Gastroesophageal sphincter (tissue), 4 donors: ENCODE results near the gene MGST2. TPM values are rescaled to one million over a fixed set of nuclear protein-coding genes. Genes with fewer than 3 reads are reported as not detected.

ENCODE experiments used
- ATAC-seq: fragments of 150-250 bp; one replicate; pipeline ENCODE4 v1.9.1; 2016; ENCODE audit warnings: mild to moderate bottlenecking, moderate library complexity
- H3K27ac ChIP-seq, 4 donors: fragments of 200-600 bp; sonication (generic) in 3 of 4; 1 replicate in 3 of 4; 2 replicates in 1 of 4; pipeline ENCODE4 v1.5.1; 2016 to 2019
- H3K27me3 ChIP-seq: fragments of 200-600 bp; sonication (generic); one replicate; pipeline ENCODE4 v1.5.1; 2019
- H3K36me3 ChIP-seq, 2 donors: fragments of 200-600 bp; sonication (generic); one replicate each; pipeline ENCODE4 v1.5.1; 2019; ENCODE audit warnings: control low read depth in 1 of 2
- H3K4me1 ChIP-seq, 3 donors: fragments of 200-600 bp; sonication (generic); 1 replicate in 2 of 3; 2 replicates in 1 of 3; pipeline ENCODE4 v1.5.1; 2016 to 2019; ENCODE audit warnings: control low read depth in 2 of 3
- H3K4me3 ChIP-seq, 2 donors: fragments of 200-600 bp; sonication (generic); one replicate each; pipeline ENCODE4 v1.5.1; 2019; ENCODE audit warnings: mild to moderate bottlenecking in 1 of 2, moderate library complexity in 1 of 2
- H3K9me3 ChIP-seq, 3 donors: fragments of 200-600 bp; sonication (generic); one replicate each; pipeline ENCODE4 v1.5.1; 2017 to 2019; ENCODE audit warnings: control low read depth in 2 of 3
- EP300 ChIP-seq: sonication (generic); formaldehyde crosslinking; IDR thresholded peaks from one replicate; pipeline ENCODE4 v1.6.1; 2017; ENCODE audit warnings: antibody characterized with exemption, mild to moderate bottlenecking
- POLR2A ChIP-seq, 2 donors: fragments of 450-650 bp; IDR thresholded peaks; one replicate each; pipeline ENCODE4 v1.6.1; 2017; ENCODE audit warnings: antibody characterized with exemption in 2 of 2, mild to moderate bottlenecking in 2 of 2, moderate library complexity in 1 of 2
- POLR2AphosphoS5 ChIP-seq: sonication (generic); formaldehyde crosslinking; IDR thresholded peaks from one replicate; pipeline ENCODE4 v1.6.1; 2017; ENCODE audit warnings: antibody characterized with exemption
- WGBS, 2 donors: methylation state at CpG; one replicate each; pipeline ENCODE4 v1.1.5; 2018; ENCODE audit warnings: low coverage in 1 of 2; 5-methylcytosine and 5-hydroxymethylcytosine counted together
- total RNA-seq, 4 donors: library from RNA; depleted of rRNA; stranded (reverse); fragments of >200 nt; gene quantifications; one replicate each; pipeline ENCODE4 v1.1.0, GENCODE V29; 2016
- TF ChIP-seq, protein P1 (sequence below), 4 experiments: fragments of 200-600 bp in 2 of 4; fragments of 450-650 bp in 2 of 4; sonication (generic) in 1 of 4; IDR thresholded peaks; one replicate each; pipeline ENCODE4 v1.5.1; 2017 to 2019; ENCODE audit warnings: antibody characterized with exemption in 4 of 4, mild to moderate bottlenecking in 2 of 4, moderate library complexity in 2 of 4

Gene MGST2
- total RNA-seq, 4 donors from 2014 or later: 26.5 to 53.9 (median 38.5) TPM

GRCh38 chr4:139642364-139642763 lies 23.3 kb upstream of the MGST2 start:
- no peak overlapping the region for H3K4me3 ChIP-seq
- H3K27ac ChIP-seq: no peak overlapping the region
- H3K4me1 ChIP-seq: no peaks in the 10 kb centered on the region
- peaks cover 0 to 12% (median 0%) of the 10 kb centered on the region in 3 donors for H3K9me3 ChIP-seq
- no peaks in the 10 kb centered on the region for H3K27me3 ChIP-seq
- no peak for ATAC-seq
- no peaks in the 10 kb centered on the region for H3K36me3 ChIP-seq
- TF ChIP-seq POLR2A (IDR thresholded peaks at IDR 0.05) (no peak), EP300 (no peak), POLR2AphosphoS5 (no peak)
- TF ChIP-seq, protein P1, sequence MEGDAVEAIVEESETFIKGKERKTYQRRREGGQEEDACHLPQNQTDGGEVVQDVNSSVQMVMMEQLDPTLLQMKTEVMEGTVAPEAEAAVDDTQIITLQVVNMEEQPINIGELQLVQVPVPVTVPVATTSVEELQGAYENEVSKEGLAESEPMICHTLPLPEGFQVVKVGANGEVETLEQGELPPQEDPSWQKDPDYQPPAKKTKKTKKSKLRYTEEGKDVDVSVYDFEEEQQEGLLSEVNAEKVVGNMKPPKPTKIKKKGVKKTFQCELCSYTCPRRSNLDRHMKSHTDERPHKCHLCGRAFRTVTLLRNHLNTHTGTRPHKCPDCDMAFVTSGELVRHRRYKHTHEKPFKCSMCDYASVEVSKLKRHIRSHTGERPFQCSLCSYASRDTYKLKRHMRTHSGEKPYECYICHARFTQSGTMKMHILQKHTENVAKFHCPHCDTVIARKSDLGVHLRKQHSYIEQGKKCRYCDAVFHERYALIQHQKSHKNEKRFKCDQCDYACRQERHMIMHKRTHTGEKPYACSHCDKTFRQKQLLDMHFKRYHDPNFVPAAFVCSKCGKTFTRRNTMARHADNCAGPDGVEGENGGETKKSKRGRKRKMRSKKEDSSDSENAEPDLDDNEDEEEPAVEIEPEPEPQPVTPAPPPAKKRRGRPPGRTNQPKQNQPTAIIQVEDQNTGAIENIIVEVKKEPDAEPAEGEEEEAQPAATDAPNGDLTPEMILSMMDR (IDR thresholded peaks at IDR 0.05): no peak
- WGBS, 2 donors: 54 to 84% methylated on average over 2 of the region's 2 CpGs

DNA sequence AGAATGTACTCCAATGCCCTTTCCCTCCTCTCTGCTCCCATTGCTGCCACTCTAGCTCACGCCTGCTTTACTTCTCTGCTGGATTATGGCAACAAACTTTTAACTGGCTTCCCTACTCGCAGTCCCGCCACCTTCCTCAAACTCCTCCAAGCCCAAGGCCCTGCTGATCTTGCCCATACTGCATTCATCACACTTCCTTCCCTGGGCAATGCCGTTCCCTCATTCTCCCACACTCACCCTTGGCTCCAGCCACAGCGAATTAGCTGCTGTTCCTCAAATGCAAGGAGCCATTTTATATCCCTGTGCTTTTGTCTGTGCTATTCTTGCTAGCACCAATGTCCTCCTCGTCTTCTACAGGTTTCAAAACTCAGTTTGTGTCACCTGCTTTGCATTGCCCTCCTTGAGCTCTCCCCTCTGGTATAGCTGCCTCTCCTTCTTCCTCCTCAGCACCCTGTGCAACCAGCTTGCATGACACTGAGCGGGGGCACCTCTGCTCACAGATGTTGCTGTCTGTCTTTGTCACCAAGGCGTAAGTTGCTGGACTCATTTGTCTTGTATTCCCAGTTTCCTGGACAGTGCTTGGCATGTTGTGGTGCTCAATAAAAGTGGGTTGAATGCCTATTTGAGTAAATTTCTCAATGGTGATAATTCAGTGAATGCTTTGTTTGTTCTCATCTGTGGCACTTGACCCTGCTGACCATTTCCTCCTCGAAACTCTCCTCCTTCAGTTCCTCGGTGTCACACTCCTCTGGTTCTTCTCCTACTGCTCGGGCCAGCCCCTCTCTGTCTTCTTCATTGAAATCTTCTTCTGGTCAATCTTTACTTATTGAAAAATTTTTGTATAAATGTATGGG lies 22.4 kb upstream of the MGST2 start:
- Histone ChIP-seq H3K27me3 (no peaks in the 10 kb centered on the region), H3K4me1 (no peaks in the 10 kb centered on the region), H3K36me3 (no peaks in the 10 kb centered on the region), H3K27ac (no peak overlapping the region), H3K9me3 (peaks cover 0 to 10% (median 0%) of the 10 kb centered on the region in 3 donors), H3K4me3 (no peak overlapping the region)
- TF ChIP-seq POLR2A (IDR thresholded peaks at IDR 0.05) (no peak), POLR2AphosphoS5 (no peak), EP300 (no peak)
- TF ChIP-seq, protein P1 (IDR thresholded peaks at IDR 0.05): no peak
- ATAC-seq: no peak
- 80 to 83% methylated on average over 7 to 11 of the region's 11 CpGs for WGBS, 2 donors

GRCh38 chr4:139645458-139645857 lies 20.2 kb upstream of the MGST2 start:
- no peaks in the 10 kb centered on the region for H3K9me3 ChIP-seq
- H3K4me3 ChIP-seq: no peak overlapping the region
- no peak overlapping the region for H3K27ac ChIP-seq
- ATAC-seq: no peak
- H3K4me1 ChIP-seq: no peaks in the 10 kb centered on the region
- TF ChIP-seq POLR2A (IDR thresholded peaks at IDR 0.05): no peak
- TF ChIP-seq EP300: no peak
- TF ChIP-seq, protein P1 (IDR thresholded peaks at IDR 0.05): no peak
- 60% methylated on average over 1 of the region's 6 CpGs; no CpG with 5 or more reads in 1 of the 2 donors for WGBS, 2 donors
- no peaks in the 10 kb centered on the region for H3K27me3 ChIP-seq
- no peaks in the 10 kb centered on the region for H3K36me3 ChIP-seq

DNA sequence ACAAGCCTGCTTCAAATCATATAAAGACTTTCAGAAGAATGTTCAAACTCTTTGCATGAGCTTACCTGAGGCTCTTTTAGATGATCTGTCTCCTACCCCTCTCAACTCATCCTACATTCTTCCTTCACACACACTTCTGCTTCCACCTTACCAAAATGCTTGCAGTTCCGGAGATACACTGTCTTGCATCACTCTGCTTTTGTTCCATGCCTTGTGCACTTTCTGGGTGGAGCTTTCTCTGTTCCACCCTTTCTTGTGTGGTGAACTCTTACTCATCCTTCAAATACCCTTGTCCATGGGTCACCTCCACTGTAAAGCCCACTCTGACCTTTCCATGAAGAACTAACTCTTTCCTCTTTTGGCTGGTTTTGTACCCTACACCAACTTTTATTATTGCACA lies 18.4 kb upstream of the MGST2 start:
- ATAC-seq: no peak
- H3K9me3 ChIP-seq: no peaks in the 10 kb centered on the region
- peaks cover 0 to 9% (median 0%) of the 10 kb centered on the region in 3 donors for H3K4me1 ChIP-seq
- H3K4me3 ChIP-seq: no peak overlapping the region
- no peak overlapping the region for H3K27ac ChIP-seq
- H3K36me3 ChIP-seq: no peaks in the 10 kb centered on the region
- 93 to 100% methylated on average over 1 of the region's 1 CpG for WGBS, 2 donors
- TF ChIP-seq POLR2AphosphoS5: no peak
- TF ChIP-seq, protein P1 (IDR thresholded peaks at IDR 0.05): no peak
- no peak for TF ChIP-seq EP300
- no peak for TF ChIP-seq POLR2A (IDR thresholded peaks at IDR 0.05)
- H3K27me3 ChIP-seq: no peaks in the 10 kb centered on the region

DNA sequence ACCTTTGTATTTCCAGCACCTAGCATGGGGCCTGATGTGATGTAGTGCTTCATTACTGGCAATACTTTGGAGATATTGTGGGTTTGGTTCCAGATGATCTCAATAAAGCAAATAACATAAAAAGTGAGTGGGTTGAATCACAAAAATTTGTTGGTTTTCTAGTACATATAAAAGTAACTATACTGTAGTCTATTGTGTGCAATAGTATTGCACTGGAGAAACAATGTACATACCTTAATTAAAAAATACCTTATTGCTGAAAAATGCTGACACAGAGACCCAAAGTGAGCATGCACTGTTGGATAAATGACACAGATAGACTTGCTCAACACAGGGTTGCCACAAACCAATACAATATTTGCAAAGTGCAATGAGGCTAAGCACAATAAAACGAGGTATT lies 17.7 kb upstream of the MGST2 start:
- no peak for ATAC-seq
- Histone ChIP-seq H3K9me3 (no peaks in the 10 kb centered on the region), H3K4me3 (no peak overlapping the region), H3K4me1 (peaks cover 0 to 9% (median 0%) of the 10 kb centered on the region in 3 donors), H3K27ac (no peak overlapping the region), H3K27me3 (no peaks in the 10 kb centered on the region), H3K36me3 (no peaks in the 10 kb centered on the region)
- WGBS, 2 donors: 75 to 83% methylated on average over 1 of the region's 1 CpG
- TF ChIP-seq, protein P1 (IDR thresholded peaks at IDR 0.05): no peak
- TF ChIP-seq POLR2A (IDR thresholded peaks at IDR 0.05) (no peak), POLR2AphosphoS5 (no peak), EP300 (no peak)
